NK-92 (cell line): ENCODE data around the gene CBFA2T3.

Source experiments
- DNase-seq: peaks from one replicate; lab custom pipeline; 2025; ENCODE audit not compliant: unreplicated experiment; lab: John Stamatoyannopoulos, UW

CBFA2T3 gene

GRCh38 chr16:88880226-88881006, 96.6 kb downstream of the CBFA2T3 start:
- DNase-seq = no peak

- no peak for DNase-seq
Measured at GRCh38 chr16:88879788-88880055, 97.3 kb downstream of the CBFA2T3 start.

GRCh38 chr16:88878967-88879787, 97.8 kb downstream of the CBFA2T3 start:
- DNase-seq = no peak

GRCh38 chr16:88878356-88878755, 98.7 kb downstream of the CBFA2T3 start:
- DNase-seq = no peak

GRCh38 chr16:88877564-88878289, 99.3 kb downstream of the CBFA2T3 start:
- no peak for DNase-seq

GRCh38 chr16:88876942-88877526, 100.0 kb downstream of the CBFA2T3 start:
- no peak for DNase-seq

- DNase-seq = no peak
Measured at GRCh38 chr16:88875703-88876234, 101.2 kb downstream of the CBFA2T3 start.

GRCh38 chr16:88874938-88875599, 101.9 kb downstream of the CBFA2T3 start:
- no peak for DNase-seq

- no peak for DNase-seq
Measured at GRCh38 chr16:88872650-88873331, 104.2 kb downstream of the CBFA2T3 start.

GRCh38 chr16:88871730-88872416, 105.1 kb downstream of the CBFA2T3 start:
- DNase-seq = no peak

- DNase-seq = no peak
Measured at GRCh38 chr16:88871349-88871702, 105.7 kb downstream of the CBFA2T3 start.

GRCh38 chr16:88870608-88871348, 106.2 kb downstream of the CBFA2T3 start:
- DNase-seq = no peak

- DNase-seq = no peak
Measured at GRCh38 chr16:88869673-88869980, 107.4 kb downstream of the CBFA2T3 start.

GRCh38 chr16:88868974-88869672, 107.9 kb downstream of the CBFA2T3 start:
- DNase-seq = no peak

- no peak for DNase-seq
Measured at GRCh38 chr16:88867581-88868246, 109.3 kb downstream of the CBFA2T3 start.

- DNase-seq = no peak
Measured at GRCh38 chr16:88866151-88866920, 110.7 kb downstream of the CBFA2T3 start, which contains the start of gene PABPN1L. Gene PABPN1L (minus strand): TSS chr16:88866660. CDS start chr16:88866606, 54 bp downstream.

GRCh38 chr16:88865742-88866141, 111.3 kb downstream of the CBFA2T3 start:
- no peak for DNase-seq
